AG09319 (cell line): ENCODE data around the gene NCOA1.

Source experiments
- DNase-seq: peaks from one replicate; pipeline ENCODE4 v3.0.0-alpha.2; 2010; ENCODE audit warnings: low read depth; ENCODE audit errors: extremely low read depth
- TF ChIP-seq, protein P1 (sequence below): IDR thresholded peaks from 2 replicates; pipeline ENCODE4 v1.5.1; 2011; ENCODE audit warnings: low read depth, mild to moderate bottlenecking, inconsistent platforms, low read length, moderate library complexity

NCOA1 gene

DNA sequence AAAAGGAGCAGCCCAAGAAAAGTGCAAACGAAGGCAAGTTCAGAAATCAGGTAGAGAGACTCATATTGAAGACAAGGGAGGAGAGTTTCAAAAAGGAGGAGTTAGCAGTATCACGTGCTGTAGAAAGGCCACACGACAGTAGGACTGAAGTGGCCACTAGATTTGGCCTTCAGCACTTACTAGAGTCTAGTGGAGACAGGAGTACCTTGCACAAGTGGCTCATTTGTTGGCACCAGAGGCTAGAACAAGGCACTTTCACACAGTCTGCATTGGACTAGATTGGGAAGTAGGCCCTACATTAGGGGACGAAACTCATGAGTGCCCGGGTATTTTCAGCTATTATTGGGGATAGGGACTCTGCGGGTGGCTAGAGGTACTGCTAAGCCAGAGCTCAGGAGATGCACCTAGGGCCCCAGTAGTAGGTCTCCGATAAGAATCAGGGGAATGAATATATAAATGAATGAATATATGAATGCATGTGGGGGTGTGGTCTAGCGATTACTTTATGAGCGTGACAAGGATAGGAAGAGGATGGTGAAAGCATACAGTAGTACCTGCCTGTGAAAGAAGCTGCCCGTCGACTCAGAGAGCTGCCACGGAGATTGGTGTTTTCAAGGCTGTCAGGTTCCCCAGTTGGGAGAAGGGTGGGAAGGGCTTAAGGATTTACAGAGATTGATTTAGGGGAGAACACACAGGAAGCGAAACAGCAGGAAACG, 1.4 kb upstream of the NCOA1 start:
- DNase-seq: no peak
- TF ChIP-seq, protein P1, sequence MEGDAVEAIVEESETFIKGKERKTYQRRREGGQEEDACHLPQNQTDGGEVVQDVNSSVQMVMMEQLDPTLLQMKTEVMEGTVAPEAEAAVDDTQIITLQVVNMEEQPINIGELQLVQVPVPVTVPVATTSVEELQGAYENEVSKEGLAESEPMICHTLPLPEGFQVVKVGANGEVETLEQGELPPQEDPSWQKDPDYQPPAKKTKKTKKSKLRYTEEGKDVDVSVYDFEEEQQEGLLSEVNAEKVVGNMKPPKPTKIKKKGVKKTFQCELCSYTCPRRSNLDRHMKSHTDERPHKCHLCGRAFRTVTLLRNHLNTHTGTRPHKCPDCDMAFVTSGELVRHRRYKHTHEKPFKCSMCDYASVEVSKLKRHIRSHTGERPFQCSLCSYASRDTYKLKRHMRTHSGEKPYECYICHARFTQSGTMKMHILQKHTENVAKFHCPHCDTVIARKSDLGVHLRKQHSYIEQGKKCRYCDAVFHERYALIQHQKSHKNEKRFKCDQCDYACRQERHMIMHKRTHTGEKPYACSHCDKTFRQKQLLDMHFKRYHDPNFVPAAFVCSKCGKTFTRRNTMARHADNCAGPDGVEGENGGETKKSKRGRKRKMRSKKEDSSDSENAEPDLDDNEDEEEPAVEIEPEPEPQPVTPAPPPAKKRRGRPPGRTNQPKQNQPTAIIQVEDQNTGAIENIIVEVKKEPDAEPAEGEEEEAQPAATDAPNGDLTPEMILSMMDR: no peak

DNA sequence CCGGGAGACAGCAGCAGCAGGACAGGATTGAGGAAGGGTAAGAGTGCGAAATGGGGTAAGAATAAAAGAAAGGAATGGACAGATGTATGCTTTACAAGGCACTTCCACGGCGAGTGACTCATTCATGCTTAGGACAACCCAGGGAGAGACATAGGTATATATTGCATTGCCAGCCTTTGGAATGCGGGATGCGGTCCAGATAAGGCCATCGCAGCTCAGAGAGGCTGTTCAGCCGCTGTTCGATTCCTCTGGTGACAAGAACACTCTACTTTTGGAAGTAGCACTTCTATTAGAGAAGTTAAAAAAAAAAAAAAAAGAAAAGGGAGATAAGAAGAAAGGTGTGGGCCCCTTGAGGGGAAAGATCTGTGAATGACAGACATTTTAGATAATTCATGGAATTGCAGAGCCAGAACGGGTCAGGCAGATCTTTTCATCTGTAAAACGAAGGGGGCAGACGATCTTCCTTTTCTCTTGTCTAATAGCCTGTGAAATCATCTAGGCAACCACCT, 819 bp upstream of the NCOA1 start:
- DNase-seq: no peak
- TF ChIP-seq, protein P1: no peak

DNA sequence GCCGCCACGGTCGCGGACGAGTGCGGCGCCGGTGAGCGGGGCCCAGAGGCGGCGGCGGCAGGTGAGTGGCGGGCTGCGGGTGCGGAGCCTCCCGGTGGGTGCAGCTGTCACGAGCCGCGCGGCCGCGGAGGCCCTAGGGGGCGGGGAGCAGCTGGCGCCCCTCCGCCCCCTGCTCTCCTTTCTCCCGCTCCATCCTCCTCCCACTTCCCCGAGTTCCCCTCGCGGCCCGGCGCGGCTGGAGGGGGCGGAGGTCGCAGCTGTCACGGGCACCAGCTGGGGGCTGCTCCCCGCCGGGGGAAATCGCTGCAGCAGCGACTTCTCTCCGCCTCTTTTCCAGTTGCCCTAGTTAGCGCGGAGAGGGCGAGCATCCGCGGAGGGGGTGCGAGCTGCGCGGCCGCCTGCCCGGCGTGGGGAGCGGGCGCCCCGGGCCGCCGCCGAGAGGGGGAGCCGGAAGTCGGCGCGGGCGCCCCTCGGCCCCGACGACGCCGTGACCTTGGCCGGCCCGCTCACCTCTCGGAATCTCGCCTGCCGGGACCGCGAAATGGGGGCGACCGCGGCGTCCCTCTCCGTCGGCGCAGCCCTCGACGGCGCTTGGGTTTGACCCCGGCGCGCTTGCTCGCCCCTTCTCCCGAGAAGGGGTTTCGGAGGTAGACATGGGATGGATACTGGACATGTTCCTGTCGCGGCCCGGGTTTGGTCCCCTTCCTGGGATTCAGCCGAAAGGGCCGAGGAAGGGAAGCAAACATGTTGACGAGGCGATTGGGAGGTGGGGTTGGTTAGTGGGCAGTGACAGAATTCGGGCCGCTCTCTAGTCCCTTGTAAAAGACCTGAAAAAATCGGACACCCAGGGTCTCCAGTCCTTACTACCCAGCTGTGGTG, 727 bp downstream of the NCOA1 start:
- TF ChIP-seq, protein P1: no peak
- no peak for DNase-seq

DNA sequence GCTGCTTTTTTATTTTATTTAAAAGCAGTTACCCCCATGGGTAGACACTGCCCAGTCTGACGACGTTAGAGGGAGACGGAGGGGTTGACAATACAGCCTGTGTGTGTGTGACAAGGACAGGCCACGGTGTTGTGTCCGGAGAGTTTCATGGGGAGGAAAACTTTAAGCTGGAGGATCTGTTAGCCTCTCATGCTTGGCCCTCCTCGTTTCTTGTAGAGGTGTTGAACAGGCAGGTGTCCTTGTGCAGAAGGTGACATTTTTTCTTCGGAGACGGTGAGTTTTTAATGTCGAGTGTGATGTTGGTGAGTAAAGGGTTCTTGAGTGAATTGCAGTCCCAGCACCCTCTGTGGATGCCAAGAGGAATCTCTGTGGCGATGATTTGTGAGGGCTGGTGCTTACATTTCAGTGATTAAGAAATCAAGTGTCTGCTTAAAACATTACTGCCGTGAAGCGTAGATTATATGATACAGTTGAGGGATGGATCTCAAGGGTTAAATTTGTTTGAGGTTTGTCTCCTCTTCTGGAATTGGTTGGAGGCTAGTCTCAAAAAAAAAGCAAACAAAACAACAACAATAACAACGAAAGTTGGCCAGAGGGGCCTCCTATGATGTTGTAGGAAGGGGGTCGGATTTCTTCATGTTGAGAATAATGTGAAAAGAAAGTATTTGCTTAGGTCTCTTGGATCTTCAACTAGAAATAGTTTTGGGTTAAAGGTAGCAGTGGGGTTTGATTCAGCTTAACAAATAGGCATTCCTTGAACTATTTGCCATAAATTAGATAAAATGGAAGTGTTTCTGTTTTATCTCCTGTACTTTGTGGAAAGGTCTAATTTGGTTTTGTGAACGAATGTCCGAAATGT, 1.6 kb downstream of the NCOA1 start:
- TF ChIP-seq, protein P1: no peak
- no peak for DNase-seq

DNA sequence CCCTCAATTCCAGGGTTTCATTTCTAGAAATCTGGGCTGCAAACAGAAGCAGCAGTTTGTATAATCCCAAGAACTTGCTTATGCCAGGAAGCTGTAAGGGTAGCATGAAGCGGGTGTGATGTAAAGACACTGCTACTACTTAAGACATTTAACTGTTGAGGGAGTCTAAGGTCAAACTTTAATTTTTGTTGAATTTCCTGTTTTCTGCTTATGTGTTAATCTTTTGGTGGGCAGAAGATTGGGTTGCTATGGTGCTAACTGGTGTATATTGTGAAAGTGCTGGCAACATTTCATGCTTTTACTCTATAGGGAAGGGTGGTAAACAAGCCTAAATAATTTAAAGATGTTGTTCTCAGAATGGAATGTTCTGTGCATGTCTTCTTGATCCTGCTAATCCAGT, 2.7 kb downstream of the NCOA1 start:
- no peak for DNase-seq
- TF ChIP-seq, protein P1: no peak

DNA sequence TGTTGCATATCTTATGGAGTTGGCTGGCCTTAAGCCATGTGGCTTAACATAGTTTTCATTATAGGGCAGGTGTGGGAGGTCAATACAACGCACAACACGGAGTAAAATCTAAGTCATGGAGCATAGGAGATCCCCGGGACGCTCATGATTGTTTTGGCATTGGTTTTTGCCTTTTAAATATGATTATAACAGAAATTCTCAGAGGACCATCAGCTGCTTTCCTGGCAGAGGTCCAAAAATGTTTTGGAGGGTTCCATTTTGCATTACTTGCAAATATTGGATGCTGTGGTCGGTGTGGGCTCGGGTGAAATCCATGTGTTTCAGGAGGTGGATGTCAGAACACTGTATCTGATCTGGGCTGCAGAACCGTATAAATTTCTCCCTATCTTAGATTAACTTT, 3.4 kb downstream of the NCOA1 start:
- TF ChIP-seq, protein P1: no peak
- no peak for DNase-seq
